Epidermal melanocyte (primary cell): ENCODE data around the gene NHLRC4.
"Not testable (repeated sequence)": the region's sequence is repeated elsewhere in the genome, so short reads cannot be mapped to it uniquely, and the experiment has no call there.

Experiments
- DNase-seq: peaks from one replicate; pipeline ENCODE4 v3.0.0; 2011; ENCODE audit warnings: low spot score; ENCODE audit not compliant: insufficient read length

NHLRC4 gene

DNA sequence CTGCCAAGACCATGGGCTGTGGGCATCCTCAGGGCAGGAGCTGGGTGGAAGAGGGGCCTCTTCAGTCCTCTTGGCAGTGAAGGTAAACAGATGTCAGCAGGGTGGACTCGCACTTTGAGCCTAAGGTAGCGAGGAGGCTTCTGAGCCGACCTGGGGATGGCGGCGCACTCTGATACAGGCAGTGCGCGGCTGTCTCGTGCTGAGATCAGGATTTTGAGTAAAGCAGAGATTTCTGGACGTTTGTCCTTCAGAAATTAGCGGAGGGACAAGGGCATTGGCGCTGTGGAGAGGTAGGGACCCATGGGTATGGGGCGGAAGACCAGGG is 29.9 kb downstream of the NHLRC4 start:
- no peak for DNase-seq

GRCh38 chr16:597655-598054 is 30.9 kb downstream of the NHLRC4 start:
- DNase-seq = not testable (repeated sequence)

GRCh38 chr16:598823-599739 is 32.3 kb downstream of the NHLRC4 start:
- DNase-seq = no peak

GRCh38 chr16:600781-601180 is 34.0 kb downstream of the NHLRC4 start:
- DNase-seq = no peak

DNA sequence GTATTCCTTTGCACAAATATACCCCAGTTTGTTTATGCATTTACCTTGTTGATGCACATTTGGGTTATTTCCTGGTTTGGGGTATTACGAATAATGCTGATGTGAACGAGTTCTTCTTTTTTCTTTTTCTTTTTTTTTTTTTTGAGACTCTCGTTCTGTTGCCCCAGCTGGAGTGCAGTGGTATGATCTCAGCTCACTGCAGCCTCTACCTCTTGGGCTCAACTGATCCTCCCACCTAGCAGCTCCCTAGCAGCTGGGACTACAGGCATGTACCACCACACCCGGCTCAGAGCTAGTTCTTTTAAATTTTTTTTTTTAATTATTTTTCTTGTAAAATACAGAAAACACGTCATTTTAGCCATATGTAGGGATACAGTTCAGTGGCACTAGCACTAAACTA is 37.1 kb downstream of the NHLRC4 start:
- DNase-seq = no peak

DNA sequence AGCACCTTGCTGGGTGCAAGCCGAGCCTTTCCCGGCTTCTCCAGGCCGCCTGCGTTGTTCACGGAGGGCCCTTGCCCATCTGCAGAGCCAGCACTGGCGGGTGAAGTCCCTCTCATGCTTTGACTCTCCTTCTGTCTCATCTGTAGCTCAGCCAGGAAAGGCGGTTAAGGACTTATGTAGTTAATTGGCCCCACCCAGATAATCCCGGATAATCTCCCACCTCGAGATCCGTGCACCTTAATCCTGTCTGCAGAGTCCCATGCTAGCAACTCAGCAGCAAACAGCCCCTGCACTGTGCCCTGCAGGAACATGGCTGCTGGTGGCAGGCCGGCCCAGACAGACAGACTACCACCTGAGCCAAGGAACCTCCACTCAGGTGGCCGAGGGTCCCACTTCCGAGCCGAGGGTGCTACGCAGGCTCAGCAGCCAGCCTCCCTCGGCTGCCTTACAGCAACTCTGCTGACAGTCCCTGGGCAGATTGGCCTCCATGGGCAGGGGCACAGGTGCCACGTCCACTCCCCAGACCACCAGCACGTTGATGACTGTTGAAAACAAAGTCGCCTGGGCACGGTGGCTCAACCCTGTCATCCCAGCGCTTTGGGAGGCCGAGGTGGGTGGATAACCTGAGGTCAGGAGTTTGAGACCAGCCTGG is 40.0 kb downstream of the NHLRC4 start:
- no peak for DNase-seq

DNA sequence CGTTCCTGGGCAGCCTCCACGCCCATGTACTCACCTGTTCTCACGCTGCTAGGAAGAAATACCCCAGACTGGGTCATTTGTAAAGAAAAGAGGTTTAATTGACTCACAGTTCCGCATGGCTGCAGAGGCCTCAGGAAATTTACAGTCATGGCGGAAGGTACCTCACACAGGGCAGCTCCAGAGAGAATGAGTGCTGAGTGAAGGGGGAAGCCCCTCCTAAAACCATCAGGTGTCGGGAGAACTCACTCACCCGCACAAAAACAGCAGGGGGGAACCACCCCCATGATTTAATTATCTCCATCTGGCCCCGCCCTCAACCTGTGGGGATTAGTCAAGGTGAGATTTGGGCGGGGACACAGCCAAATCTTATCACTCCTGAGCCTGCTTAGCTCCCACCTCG is 41.2 kb downstream of the NHLRC4 start:
- DNase-seq = no peak

DNA sequence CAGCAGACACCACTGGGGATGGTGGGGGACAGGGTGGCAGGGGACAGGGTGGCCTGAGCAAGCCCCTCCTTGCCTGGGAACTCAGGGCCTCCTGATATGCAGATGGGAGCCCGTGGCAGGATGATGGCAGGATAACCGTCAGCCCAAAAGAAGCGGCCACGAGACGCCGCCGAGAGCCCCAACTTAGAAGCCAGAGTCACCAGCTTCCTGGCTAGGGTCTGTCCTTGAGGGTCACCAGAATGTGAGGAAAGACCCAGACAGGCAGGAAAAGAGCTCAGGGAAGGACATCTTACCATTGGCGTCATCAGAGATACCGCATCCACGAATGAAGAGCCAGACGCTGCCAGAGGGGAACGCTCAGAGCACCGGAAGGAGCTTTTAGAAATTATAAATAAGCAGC is 42.5 kb downstream of the NHLRC4 start:
- no peak for DNase-seq

DNA sequence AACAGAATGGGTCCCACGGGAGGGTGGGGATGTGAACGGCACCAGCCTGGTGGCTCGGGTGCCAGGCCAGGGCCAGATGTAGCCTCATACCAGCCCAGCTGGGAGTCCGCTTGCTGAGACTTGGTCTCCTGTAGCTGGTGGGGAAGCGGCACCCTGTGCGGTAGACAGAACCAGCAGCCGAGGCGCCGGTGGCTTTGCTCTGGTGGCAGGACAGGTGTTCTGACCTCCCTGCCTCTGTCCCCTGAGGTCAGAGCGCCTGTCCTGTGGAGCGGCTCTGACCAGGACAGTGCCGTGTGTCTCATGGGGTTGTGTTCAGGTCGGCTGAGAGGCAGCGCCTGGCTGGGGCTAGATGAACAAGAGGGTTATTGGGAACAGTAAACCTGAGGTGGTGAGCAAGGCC is 43.2 kb downstream of the NHLRC4 start:
- DNase-seq = no peak

GRCh38 chr16:610513-611381 is 43.9 kb downstream of the NHLRC4 start:
- DNase-seq = no peak

- DNase-seq = no peak
Observed at GRCh38 chr16:615122-615521, 48.3 kb downstream of the NHLRC4 start.

DNA sequence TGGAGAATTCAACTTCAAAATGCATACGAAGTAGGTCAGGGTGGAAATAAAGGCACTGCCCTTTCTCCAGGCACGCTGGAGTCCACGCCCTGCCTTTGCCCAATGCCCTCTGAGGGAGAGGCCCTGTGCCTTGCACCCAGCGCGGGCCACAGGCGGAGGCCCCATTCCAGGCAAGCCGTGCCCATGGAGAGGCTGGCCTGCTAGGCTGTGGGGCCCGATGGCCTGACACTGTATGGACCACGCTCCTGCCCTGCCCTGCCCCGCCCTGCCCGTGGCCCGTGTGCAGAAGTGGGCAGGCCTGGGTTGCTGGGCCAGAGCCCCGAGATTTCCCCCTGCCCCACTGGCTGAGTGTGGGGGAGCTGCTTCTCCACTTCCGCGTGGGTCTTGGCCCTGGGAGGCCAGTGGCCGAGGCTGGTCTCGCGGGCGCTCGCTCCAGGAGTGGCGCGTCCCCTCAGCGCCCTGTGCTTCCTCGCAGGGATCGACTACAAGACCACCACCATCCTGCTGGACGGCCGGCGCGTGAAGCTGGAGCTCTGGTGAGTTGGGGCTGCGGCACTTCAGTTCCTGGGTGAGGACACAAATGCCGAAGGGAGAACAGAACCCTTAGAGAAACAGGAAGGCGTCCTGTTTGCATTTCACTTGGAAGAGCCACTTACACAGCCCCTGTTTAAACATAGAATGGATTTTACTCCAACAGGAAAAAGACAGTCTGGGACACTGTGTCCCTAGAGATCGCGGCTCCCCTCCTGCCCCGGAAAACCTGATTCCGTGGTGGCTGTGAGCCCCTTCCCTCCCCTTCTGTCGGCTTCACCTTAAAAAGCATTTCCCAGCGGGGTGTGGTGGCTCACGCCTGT is 50.2 kb downstream of the NHLRC4 start:
- no peak for DNase-seq

- DNase-seq = no peak
Observed at GRCh38 chr16:617855-618254, 51.0 kb downstream of the NHLRC4 start.
